Stimulated activated CD4-positive, alpha-beta T cell treated with anti-CD3 and anti-CD28 coated beads, Interleukin-15, amount 100 ng/mL, for 24 hours (primary cell): ENCODE results near the gene LMLN.
"Not testable (repeated sequence)": the region's sequence is repeated elsewhere in the genome, so short reads cannot be mapped to it uniquely, and the experiment has no call there.

Source experiments
- DNase-seq: peaks from one replicate; pipeline ENCODE4 v3.0.0-alpha.2; 2020

Gene LMLN

GRCh38 chr3:197959891-197960693, at the start of gene LMLN:
LMLN (plus strand) TSS chr3:197960217; CDS start chr3:197960246, 29 bp downstream.
- DNase-seq: peak; percentile 97

DNA sequence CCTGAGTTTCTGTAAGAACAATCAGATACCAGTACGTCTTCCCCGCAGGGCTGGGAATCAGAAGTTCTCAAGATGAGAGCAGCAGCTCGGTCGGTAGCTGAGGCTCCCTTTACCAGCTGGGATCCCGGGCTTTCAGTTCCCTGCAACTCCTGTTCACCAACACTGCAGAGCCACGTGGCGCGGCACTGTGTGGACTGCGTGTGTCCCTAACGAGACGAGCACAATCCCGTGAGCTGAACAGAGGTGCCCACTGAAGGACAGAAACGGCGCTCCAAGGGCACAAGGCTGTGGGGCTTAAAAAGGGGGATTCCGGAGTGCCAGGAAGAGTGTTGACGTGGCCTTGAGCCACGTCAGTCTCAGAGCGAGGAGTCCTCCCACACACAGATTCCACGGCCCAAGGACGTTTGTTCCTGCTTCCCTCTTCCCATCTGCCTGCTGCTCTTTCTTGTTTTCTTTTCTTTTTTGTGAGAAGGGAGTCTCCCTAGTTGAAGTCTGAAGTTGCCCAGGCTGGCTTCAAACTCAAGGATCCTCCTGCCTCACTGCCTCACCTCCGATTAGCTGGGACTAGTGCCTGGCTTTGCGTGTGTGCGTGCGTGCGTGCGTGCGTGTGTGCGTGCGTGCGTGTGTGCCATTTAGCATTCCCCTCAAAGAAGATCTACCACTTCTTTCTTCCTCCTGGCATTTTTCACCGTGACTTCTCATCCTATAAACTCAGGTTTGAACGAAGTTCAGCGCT, 47.1 kb upstream of the LMLN start:
- no peak for DNase-seq

DNA sequence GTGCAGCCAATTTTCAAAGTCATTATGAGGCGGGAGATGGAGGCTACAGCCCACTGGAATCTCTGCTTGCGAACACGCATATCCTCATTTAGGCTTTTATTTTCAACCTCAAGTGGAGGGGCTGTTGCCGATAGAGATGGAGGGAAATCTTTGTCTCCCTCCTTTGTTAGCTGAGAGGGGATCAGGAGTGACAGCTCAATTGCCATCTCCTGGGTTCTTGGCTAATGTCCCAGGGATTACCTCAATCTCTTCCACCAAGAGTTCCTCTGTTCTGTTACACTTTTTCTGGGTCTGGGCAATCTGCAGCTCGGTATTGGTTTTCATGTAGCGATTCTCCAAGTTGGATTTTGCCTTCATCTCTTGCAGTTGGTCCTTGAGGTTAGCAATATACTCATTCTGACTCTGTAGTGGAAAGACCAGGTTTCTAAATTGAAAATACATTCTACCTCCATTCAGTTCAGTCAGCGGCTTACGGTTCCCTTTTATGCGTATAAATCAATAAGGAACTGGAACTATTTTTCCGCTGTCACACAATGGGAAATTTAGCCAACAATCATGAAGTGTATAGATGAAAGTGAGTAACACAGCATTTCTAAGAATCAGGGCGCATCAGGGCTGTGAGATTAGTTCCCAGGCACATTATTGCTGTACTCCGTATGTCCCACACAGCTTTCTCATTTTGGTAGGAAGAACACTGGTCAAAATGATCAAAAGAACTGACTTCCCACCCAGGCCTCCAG, 46.2 kb upstream of the LMLN start:
- no peak for DNase-seq

DNA sequence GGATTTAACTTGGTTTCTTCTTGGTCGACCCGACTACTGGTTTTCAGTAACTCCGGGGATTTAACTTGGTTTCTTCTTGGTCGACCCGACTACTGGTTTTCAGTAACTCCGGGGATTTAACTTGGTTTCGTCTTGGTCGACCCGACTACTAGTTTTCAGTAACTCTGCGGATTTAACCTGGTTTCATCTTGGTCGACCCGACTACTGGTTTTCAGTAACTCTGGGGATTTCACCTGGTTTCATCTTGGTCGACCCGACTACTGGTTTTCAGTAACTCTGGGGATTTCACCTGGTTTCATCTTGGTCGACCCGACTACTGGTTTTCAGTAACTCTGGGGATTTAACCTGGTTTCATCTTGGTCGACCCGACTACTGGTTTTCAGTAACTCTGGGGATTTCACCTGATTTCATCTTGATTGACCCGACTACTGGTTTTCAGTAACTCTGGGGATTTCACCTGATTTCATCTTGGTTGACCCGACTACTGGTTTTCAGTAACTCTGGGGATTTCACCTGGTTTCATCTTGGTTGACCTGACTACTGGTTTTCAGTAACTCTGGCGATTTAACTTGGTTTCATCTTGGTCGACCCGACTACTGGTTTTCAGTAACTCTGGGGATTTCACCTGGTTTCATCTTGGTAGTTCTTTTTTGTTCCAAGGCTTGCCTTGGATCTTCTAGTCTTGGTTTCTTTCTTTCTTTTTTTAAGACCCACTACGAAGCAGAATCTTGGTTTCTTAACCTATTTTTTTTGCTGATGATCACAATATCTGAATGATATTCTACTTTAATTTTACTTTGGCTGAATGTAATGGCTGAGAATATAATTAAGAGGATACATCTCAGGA, 38.4 kb upstream of the LMLN start:
- not testable (repeated sequence) for DNase-seq

DNA sequence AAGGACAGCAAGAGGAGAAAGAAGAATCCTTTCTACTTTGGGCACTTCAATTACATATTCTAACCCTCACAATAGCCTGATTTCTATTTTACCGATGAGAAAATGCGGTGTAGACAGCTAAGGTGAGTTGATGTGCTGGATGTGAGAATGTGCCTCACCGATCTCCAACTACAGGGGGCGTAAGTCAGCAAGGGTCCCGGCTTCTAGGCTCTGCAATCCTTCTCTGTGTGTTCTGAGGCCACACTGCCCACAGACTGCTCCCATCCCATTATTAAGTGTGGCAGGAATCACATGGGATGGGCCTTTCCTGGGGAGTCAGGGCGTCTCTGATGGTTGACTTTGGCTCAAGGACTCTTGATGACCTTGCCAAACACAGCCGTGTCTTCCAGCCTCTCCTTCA, 33.6 kb upstream of the LMLN start:
- peak; percentile 18 for DNase-seq

DNA sequence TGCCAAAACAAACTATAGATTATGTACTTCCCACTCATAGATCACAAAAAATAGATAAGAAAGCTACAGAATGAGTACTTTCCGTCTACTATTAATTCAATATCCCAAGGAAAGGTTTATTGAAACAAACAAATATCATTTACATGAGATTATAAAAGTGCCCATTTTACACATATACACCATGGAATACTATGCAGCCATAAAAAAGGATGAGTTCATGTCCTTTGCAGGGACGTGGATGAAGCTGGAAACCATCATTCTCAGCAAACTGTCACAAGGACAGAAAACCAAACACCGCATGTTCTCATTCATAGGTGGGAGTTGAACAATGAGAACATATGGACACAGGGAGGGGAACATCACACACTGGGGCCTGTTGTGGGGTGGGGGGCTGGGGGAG, 32.4 kb upstream of the LMLN start:
- DNase-seq: not testable (repeated sequence)

DNA sequence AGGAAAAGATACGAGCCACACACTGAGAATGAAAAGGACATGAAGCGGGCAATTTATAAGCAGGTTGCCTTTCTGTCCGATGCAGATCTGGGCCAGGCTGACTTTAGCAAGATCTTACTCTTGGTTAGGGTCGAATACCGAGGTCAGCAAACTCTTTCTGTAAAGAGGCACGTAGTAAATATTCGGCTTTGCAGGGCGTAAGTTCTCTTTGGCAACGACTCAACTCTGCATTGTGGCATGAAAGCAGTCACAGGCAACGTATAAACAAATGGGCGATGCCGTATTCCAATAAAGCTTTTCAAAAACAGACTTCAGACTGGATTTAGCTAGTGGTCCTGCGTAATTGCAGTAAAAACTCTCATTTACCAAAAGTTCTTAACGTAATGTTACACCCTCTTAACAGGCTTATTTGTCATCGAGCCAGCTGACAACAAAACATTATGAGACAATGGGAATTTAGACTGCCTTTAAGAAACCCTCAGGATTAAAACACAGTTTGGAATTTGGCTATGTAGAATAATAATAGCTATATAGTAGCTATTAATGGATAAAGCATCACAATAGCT, 23.1 kb upstream of the LMLN start:
- DNase-seq: no peak

- DNase-seq: no peak
Measured at GRCh38 chr3:197940745-197941384, 19.2 kb upstream of the LMLN start.

- DNase-seq: peak; percentile 32
Measured at GRCh38 chr3:197942956-197943556, 17.0 kb upstream of the LMLN start.

DNA sequence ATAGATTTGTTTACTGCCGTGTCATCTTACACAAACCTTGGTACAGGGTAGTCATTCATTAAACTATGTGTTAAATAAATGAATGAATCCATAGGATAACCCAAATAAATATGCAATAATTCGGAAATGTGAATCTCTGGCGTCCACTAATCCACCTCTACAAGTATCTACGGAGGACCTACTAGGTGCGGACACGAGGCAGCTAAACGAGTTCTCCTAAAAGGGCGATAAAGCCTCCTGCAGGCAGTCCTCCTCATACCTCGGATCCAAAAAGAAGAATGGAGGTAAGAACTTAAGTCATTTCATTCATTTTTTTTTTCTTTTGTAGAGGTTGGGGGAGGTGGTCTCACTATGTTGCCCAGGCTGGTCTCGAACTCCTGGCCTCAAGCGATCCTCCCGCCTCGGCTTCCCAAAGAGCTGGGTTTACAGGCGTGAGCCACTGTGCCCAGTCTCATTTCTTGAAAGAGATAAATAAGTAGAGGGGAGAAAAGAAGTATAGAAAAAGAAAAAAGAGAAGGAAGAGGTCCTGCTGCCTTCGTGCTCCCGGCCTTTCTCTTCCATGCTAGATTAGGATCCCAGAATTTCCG, 10.7 kb upstream of the LMLN start:
- no peak for DNase-seq

- peak; percentile 87 for DNase-seq
Measured at GRCh38 chr3:197949778-197950676, 10.0 kb upstream of the LMLN start, which contains the start of gene RPL35A. RPL35A (plus strand) TSS chr3:197950190; CDS start chr3:197950968, 778 bp downstream.

DNA sequence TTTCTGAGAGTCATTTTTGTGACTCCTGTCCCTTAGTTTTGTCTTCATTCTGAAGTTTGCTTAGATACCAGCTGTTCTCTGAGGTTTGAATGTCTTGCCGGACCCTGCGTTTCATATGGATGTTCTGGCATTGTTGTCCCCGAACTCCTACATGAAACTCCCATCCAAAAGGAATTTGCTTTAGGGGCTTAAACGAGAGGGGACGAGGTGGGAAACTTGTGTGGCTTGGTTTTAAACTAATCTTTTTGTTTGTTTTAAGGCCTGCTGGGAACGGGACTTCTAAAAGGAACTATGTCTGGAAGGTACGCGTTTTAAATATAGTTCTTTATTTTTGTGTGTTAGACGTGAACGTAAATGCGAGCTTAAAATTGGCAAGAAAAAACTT, 9.3 kb upstream of the LMLN start:
- peak; percentile 7 for DNase-seq

- peak; percentile 22 for DNase-seq
Measured at GRCh38 chr3:197951392-197951990, 8.5 kb upstream of the LMLN start.

- no peak for DNase-seq
Measured at GRCh38 chr3:197952440-197952839, 7.6 kb upstream of the LMLN start.

GRCh38 chr3:197953325-197953724, 6.7 kb upstream of the LMLN start:
- DNase-seq: no peak

- DNase-seq: peak; percentile 3
Measured at GRCh38 chr3:197953881-197954280, 6.1 kb upstream of the LMLN start.

GRCh38 chr3:197955892-197956477, 4.0 kb upstream of the LMLN start:
- no peak for DNase-seq

- peak; percentile 25 for DNase-seq
Measured at GRCh38 chr3:197956626-197956988, 3.4 kb upstream of the LMLN start.

GRCh38 chr3:197957790-197958133, 2.3 kb upstream of the LMLN start:
- no peak for DNase-seq
